Endothelial cell of umbilical vein (primary cell): ENCODE results near the gene ZFR2. TPM values are rescaled to one million over a fixed set of nuclear protein-coding genes. Genes with fewer than 3 reads are reported as not detected.
"Not testable (repeated sequence)": the region's sequence is repeated elsewhere in the genome, so short reads cannot be mapped to it uniquely, and the experiment has no call there.

ENCODE experiments used
- BruUV-seq: library from RNA; stranded (reverse); fragments of 400-500 nt; replicated peaks from 2 replicates; lab custom pipeline; 2021; lab: Mats Ljungman, UMichigan
- CTCF ChIA-PET: fragments of 300-600, 350-600 bp; sonication (Branson Sonifier 250); formaldehyde crosslinking; loops from one replicate; lab custom pipeline; 2021; ENCODE audit warnings: antibody characterized with exemption, inconsistent platforms; lab: Charles Lee
- POLR2A ChIA-PET: fragments of 300-600, 350-600 bp; sonication (Branson Sonifier 250); formaldehyde crosslinking; loops from one replicate; lab custom pipeline; 2021; ENCODE audit warnings: antibody characterized with exemption, inconsistent platforms; lab: Charles Lee
- DNase-seq: peaks from one replicate; pipeline ENCODE4 v3.0.0-alpha.2; 2011; ENCODE audit warnings: low read depth, low spot score
- FAIRE-seq: peaks from 2 replicates; lab custom pipeline; 2011; peaks lifted over from hg19 to GRCh38; lab: Jason Lieb, UNC
- H2AFZ ChIP-seq: 2 replicates; pipeline ENCODE4 v1.6.0; 2012; ENCODE audit warnings: low read depth, low read length, control low read depth, inconsistent platforms
- H3K27ac ChIP-seq: 2 replicates; pipeline ENCODE4 v1.5.1; 2011; ENCODE audit warnings: low read depth, mild to moderate bottlenecking, control low read depth, low read length, moderate library complexity; ENCODE audit not compliant: insufficient read depth
- H3K27me3 ChIP-seq, 2 experiments: 2 replicates each; pipeline versions ENCODE4 v1.6.0 to v1.6.1; 2011; ENCODE audit warnings: low read length in 2 of 2, mixed read lengths in 1 of 2; ENCODE audit not compliant: control insufficient read depth in 2 of 2, insufficient read depth in 2 of 2
- H3K36me3 ChIP-seq, 2 experiments: 2 replicates in 1 of 2; 3 replicates in 1 of 2; pipeline ENCODE4 v1.5.1; 2011; ENCODE audit warnings: low read length in 2 of 2, mild to moderate bottlenecking in 1 of 2, moderate library complexity in 1 of 2; ENCODE audit not compliant: control insufficient read depth in 2 of 2, insufficient read depth in 2 of 2; ENCODE audit errors: extremely low read depth in 1 of 2
- H3K4me1 ChIP-seq: 3 replicates; pipeline ENCODE4 v1.5.1; 2011; ENCODE audit warnings: mild to moderate bottlenecking, low read length; ENCODE audit not compliant: control insufficient read depth, insufficient read depth; ENCODE audit errors: extremely low read depth
- H3K4me2 ChIP-seq: 2 replicates; pipeline ENCODE4 v1.6.1; 2011; ENCODE audit warnings: low read length, control low read depth, mixed read lengths; ENCODE audit not compliant: insufficient read depth
- H3K4me3 ChIP-seq, 3 experiments: fragments of 200-600 bp in 1 of 3; sonication (generic), shearing (Covaris generic) in 1 of 3; replicated peaks in 1 of 3; 2 replicates each; pipeline ENCODE4 v1.5.1; 2011 to 2016; ENCODE audit warnings: control low read depth in 3 of 3, low read length in 3 of 3, mild to moderate bottlenecking in 2 of 3, inconsistent platforms in 1 of 3, low read depth in 1 of 3, moderate library complexity in 1 of 3; ENCODE audit not compliant: insufficient read depth in 1 of 3
- H3K79me2 ChIP-seq: 2 replicates; pipeline ENCODE4 v1.6.0; 2012; ENCODE audit warnings: low read length, inconsistent platforms; ENCODE audit not compliant: control insufficient read depth, insufficient read depth
- H3K9ac ChIP-seq: replicated peaks from 2 replicates; pipeline ENCODE3; 2011; ENCODE audit warnings: low read length, control low read depth; ENCODE audit not compliant: insufficient read depth; ENCODE audit errors: extremely low read depth
- H3K9me1 ChIP-seq: replicated peaks from 3 replicates; pipeline ENCODE4 v1.6.0; 2011; ENCODE audit warnings: mild to moderate bottlenecking, low read length; ENCODE audit not compliant: control insufficient read depth, insufficient read depth; ENCODE audit errors: extremely low read depth
- H3K9me3 ChIP-seq: replicated peaks from 2 replicates; pipeline ENCODE4 v1.5.1; 2012; ENCODE audit warnings: low read length, inconsistent platforms; ENCODE audit not compliant: control insufficient read depth, insufficient read depth
- H4K20me1 ChIP-seq: replicated peaks from 2 replicates; pipeline ENCODE3; 2011; ENCODE audit warnings: mild to moderate bottlenecking, low read length; ENCODE audit not compliant: control insufficient read depth, insufficient read depth; ENCODE audit errors: extremely low read depth
- EZH2 ChIP-seq: IDR thresholded peaks from 2 replicates; pipeline ENCODE4 v1.6.1; 2012; ENCODE audit warnings: borderline replicate concordance, low read depth, mild to moderate bottlenecking, moderate library complexity, low read length, inconsistent platforms; ENCODE audit not compliant: severe bottlenecking
- FOS ChIP-seq: IDR thresholded peaks from 2 replicates; pipeline ENCODE4 v1.6.1; 2011; ENCODE audit warnings: mild to moderate bottlenecking, low read length, moderate library complexity, borderline replicate concordance; ENCODE audit not compliant: insufficient read depth
- GATA2 ChIP-seq: IDR thresholded peaks from 2 replicates; pipeline ENCODE4 v1.7.0; 2011; ENCODE audit warnings: low read depth, mild to moderate bottlenecking, moderate library complexity, mixed read lengths, low read length; ENCODE audit not compliant: insufficient read length, insufficient read depth
- JUN ChIP-seq: IDR thresholded peaks from 2 replicates; pipeline ENCODE4 v1.6.1; 2011; ENCODE audit warnings: borderline replicate concordance, low read depth; ENCODE audit not compliant: insufficient read length, insufficient read depth
- MYC ChIP-seq: IDR thresholded peaks from one replicate; pipeline ENCODE4 v1.6.1; 2011; ENCODE audit warnings: mild to moderate bottlenecking, low read depth, low read length
- POLR2A ChIP-seq: IDR thresholded peaks from 2 replicates; pipeline ENCODE4 v1.6.1; 2012; ENCODE audit warnings: low read depth, mild to moderate bottlenecking, control low read depth, low read length
- POLR2AphosphoS5 ChIP-seq: IDR thresholded peaks from 2 replicates; pipeline ENCODE4 v1.6.1; 2012; ENCODE audit warnings: low read depth, mild to moderate bottlenecking, control low read depth, low read length, moderate library complexity; ENCODE audit not compliant: insufficient read depth
- dilution Hi-C: fragments of 300-500 bp; cut with MboI; formaldehyde crosslinking; loops from one replicate; pipeline ENCODE4 v1.15.0; 2019; ENCODE audit warnings: low sequenced_read_pairs; ENCODE audit not compliant: extremely low pct_ligation_motif_present
- intact Hi-C: fragments of 100-400 bp; cut with micrococcal nuclease; formaldehyde crosslinking; loops from one replicate; pipeline ENCODE4 v1.10.0; 2022
- polyA plus RNA-seq, 4 experiments: library from polyadenylated mRNA; depleted of rRNA in 3 of 4; stranded (reverse) in 3 of 4; unstranded in 1 of 4; fragments of >200 nt; gene quantifications; 2 replicates each; pipeline versions ENCODE4 v1.2.1 to v1.2.3, GENCODE V29; 2011 to 2012; ENCODE audit warnings: missing spikeins in 1 of 4
- total RNA-seq: library from RNA; stranded (reverse); gene quantifications from 2 replicates; pipeline ENCODE4 v1.2.3, GENCODE V29; 2021
- TF ChIP-seq, protein P1 (sequence below), 2 donors: IDR thresholded peaks; 1 replicate in 1 of 2; 2 replicates in 1 of 2; pipeline ENCODE4 v1.5.1; 2011; ENCODE audit warnings: low read length in 2 of 2, mild to moderate bottlenecking in 2 of 2, moderate library complexity in 2 of 2, control low read depth in 1 of 2, inconsistent platforms in 1 of 2, low read depth in 1 of 2; ENCODE audit not compliant: insufficient read depth in 1 of 2; ENCODE audit errors: extremely low read depth in 1 of 2
- TF ChIP-seq, protein P2 (sequence below): IDR thresholded peaks from 2 replicates; pipeline ENCODE4 v1.6.1; 2011; ENCODE audit not compliant: insufficient read depth, insufficient read length

The ZFR2 gene
- total and polyA plus RNA-seq, 2 donors (not counting 3 experiments of a cell fraction or from before 2014, with no cell fraction given): not detected

DNA sequence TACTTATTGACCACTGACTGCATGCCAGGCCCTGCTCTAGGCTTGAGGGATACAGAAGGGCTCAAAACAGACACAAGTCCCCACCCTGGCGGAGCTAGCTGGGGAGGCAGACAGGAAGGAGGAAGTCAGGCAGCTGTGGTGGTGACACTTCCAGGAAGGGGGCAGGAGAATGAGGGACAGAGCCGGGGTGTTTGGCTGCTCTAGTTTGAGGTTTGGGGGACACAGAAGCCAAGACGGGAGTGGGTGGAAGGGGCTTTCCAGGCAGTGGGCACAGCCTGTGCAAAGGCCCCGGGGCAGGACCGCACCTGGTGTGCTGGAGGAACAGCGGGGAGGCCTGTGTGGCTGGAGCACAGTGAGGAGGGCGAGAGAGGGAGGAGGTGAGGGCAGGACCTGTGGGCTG, 102.3 kb downstream of the ZFR2 start:
- DNase-seq (no peak), FAIRE-seq (no peak)
- H3K27me3 ChIP-seq: no peaks in the 10 kb centered on the region
- CTCF ChIA-PET: interaction anchor here (2.1 kb wide), 1 partner anchor 55 kb away, joined by 8 read pairs; no protein-coding TSS in a partner anchor
- H3K36me3 ChIP-seq: peaks cover 2 to 10% of the 10 kb centered on the region in 2 experiments
- peaks cover 4% of the 10 kb centered on the region for H3K79me2 ChIP-seq
- no TSS peak for BruUV-seq
- no peaks in the 10 kb centered on the region for H3K9me1 ChIP-seq
- intact Hi-C loops: no loop called here
- H3K9me3 ChIP-seq: no peaks in the 10 kb centered on the region
- H3K4me3 ChIP-seq: no peak overlapping the region
- POLR2A ChIA-PET: no interaction called here
- H3K4me2 ChIP-seq: no peak overlapping the region
- H3K4me1 ChIP-seq: peaks cover 17% of the 10 kb centered on the region
- TF ChIP-seq JUN (no peak), GATA2 (no peak), POLR2AphosphoS5 (no peak), FOS (no peak), EZH2 (no peak), POLR2A (no peak), MYC (no peak)
- TF ChIP-seq, protein P1, sequence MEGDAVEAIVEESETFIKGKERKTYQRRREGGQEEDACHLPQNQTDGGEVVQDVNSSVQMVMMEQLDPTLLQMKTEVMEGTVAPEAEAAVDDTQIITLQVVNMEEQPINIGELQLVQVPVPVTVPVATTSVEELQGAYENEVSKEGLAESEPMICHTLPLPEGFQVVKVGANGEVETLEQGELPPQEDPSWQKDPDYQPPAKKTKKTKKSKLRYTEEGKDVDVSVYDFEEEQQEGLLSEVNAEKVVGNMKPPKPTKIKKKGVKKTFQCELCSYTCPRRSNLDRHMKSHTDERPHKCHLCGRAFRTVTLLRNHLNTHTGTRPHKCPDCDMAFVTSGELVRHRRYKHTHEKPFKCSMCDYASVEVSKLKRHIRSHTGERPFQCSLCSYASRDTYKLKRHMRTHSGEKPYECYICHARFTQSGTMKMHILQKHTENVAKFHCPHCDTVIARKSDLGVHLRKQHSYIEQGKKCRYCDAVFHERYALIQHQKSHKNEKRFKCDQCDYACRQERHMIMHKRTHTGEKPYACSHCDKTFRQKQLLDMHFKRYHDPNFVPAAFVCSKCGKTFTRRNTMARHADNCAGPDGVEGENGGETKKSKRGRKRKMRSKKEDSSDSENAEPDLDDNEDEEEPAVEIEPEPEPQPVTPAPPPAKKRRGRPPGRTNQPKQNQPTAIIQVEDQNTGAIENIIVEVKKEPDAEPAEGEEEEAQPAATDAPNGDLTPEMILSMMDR (IDR thresholded peaks at IDR 0.05; ENCODE audit: extremely low read depth in 1 of 2, insufficient read depth in 1 of 2, low read depth in 1 of 2, low read length in 2 of 2): no peak
- TF ChIP-seq, protein P2, sequence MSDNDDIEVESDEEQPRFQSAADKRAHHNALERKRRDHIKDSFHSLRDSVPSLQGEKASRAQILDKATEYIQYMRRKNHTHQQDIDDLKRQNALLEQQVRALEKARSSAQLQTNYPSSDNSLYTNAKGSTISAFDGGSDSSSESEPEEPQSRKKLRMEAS: no peak
- H3K9ac ChIP-seq: no peak overlapping the region
- no peaks in the 10 kb centered on the region for H4K20me1 ChIP-seq
- no peak overlapping the region for H2AFZ ChIP-seq
- H3K27ac ChIP-seq: no peak overlapping the region
- dilution Hi-C loops: no loop called here

DNA sequence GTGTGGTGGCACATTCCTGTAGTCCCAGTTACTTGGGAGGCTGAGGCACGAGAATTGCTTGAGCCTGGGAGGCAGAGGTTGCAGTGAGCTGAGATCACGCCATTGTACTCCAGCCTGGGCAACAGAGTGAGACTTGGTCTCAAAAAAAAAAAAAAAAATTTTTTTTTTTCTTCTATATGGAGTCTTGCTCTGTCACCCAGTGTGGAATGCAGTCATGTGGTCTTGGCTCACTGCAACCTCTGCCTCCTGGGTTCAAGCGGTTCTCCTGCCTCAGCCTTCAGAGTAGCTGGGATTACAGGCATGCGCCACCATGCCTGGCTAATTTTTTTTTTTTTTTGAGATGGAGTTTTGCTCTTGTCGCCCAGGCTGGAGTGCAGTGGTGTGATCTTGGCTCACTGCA, 103.1 kb downstream of the ZFR2 start:
- H4K20me1 ChIP-seq, POLR2A ChIA-PET, H3K9ac ChIP-seq, H3K27me3 ChIP-seq, H3K9me1 ChIP-seq, H3K4me3 ChIP-seq, H3K9me3 ChIP-seq, H3K4me2 ChIP-seq, intact Hi-C loops, H2AFZ ChIP-seq, FAIRE-seq, BruUV-seq, DNase-seq, dilution Hi-C loops, H3K27ac ChIP-seq: not testable (repeated sequence)
- Histone ChIP-seq H3K36me3 (peaks cover 2 to 10% of the 10 kb centered on the region in 2 experiments), H3K4me1 (peaks cover 17% of the 10 kb centered on the region), H3K79me2 (peaks cover 10% of the 10 kb centered on the region)
- CTCF ChIA-PET: interaction anchor here (2.1 kb wide), 1 partner anchor 55 kb away, joined by 8 read pairs; no protein-coding TSS in a partner anchor
